ENCODE data around the gene NOXO1. TPM values are rescaled to one million over a fixed set of nuclear protein-coding genes. Genes with fewer than 3 reads are reported as not detected.
"Not testable (repeated sequence)": the region's sequence is repeated elsewhere in the genome, so short reads cannot be mapped to it uniquely, and the experiment has no call there.

NOXO1 gene
- polyA plus RNA-seq, 1 experiment, result not detected

GRCh38 chr16:2013527-2013926 lies 32.3 kb upstream of the NOXO1 start:
- H3K27ac ChIP-seq (ENCODE audit: low read depth, low read length), result no peak overlapping the region
- H3K27me3 ChIP-seq (ENCODE audit: control insufficient read depth, insufficient read depth, low read length), result no peaks in the 10 kb centered on the region
- no peak for DNase-seq (ENCODE audit: low read depth, low spot score)
- H3K4me3 ChIP-seq (ENCODE audit: low read depth, low read length), result no peak overlapping the region
- TF ChIP-seq CTCF (IDR thresholded peaks at IDR 0.05; ENCODE audit: low read depth, low read length), result no peak
- ChIA-PET POLR2A (no interaction called here), CTCF (interaction anchor here (1.0 to 1.4 kb wide), 2 partner anchors 9 to 127 kb away, joined by 5 to 9 read pairs; no protein-coding TSS in a partner anchor)
- H3K9me3 ChIP-seq (ENCODE audit: control insufficient read depth, insufficient read depth, low read length), result no peaks in the 10 kb centered on the region

- ChIA-PET POLR2A (interaction anchor here (0.6 kb wide), 1 partner anchor 27 kb away, joined by 3 read pairs; no protein-coding TSS in a partner anchor), CTCF (interaction anchor here (0.6 to 1.2 kb wide), 4 partner anchors 11 to 195 kb away, joined by 3 to 9 read pairs (median 3); no protein-coding TSS in a partner anchor)
- DNase-seq (ENCODE audit: low read depth, low spot score); H3K4me3 ChIP-seq (ENCODE audit: low read depth, low read length); H3K9me3 ChIP-seq (ENCODE audit: control insufficient read depth, insufficient read depth, low read length); H3K27me3 ChIP-seq (ENCODE audit: control insufficient read depth, insufficient read depth, low read length); H3K27ac ChIP-seq (ENCODE audit: low read depth, low read length): not testable (repeated sequence)
Observed at GRCh38 chr16:2011726-2012125, 30.5 kb upstream of the NOXO1 start.

- ChIA-PET CTCF (no interaction called here), POLR2A (interaction anchor here (3.0 kb wide), 1 partner anchor 45 kb away, joined by 13 read pairs; the partner anchor contains the start of gene RPS2)
- Histone ChIP-seq H3K4me3 (ENCODE audit: low read depth, low read length) (peak within 1 kb of the TSS; percentile 64), H3K9me3 (ENCODE audit: control insufficient read depth, insufficient read depth, low read length) (no peaks in the 10 kb centered on the region; the same call in 1 of the 2 replicates), H3K27ac (ENCODE audit: low read depth, low read length) (peak within 1 kb of the TSS; percentile 70), H3K27me3 (ENCODE audit: control insufficient read depth, insufficient read depth, low read length) (no peaks in the 10 kb centered on the region)
- no peak for TF ChIP-seq CTCF (IDR thresholded peaks at IDR 0.05; ENCODE audit: low read depth, low read length)
- DNase-seq (ENCODE audit: low read depth, low spot score), result no peak
Observed at GRCh38 chr16:2009791-2010510, 28.7 kb upstream of the NOXO1 start, which contains the start of gene ZNF598. Gene ZNF598 (minus strand): TSS chr16:2009821.

GRCh38 chr16:2009164-2009711 lies 28.0 kb upstream of the NOXO1 start:
- TF ChIP-seq CTCF (IDR thresholded peaks at IDR 0.05; ENCODE audit: low read depth, low read length), result no peak
- peak overlapping the region; percentile 70 for H3K27ac ChIP-seq (ENCODE audit: low read depth, low read length)
- no peaks in the 10 kb centered on the region; the same call in 1 of the 2 replicates for H3K9me3 ChIP-seq (ENCODE audit: control insufficient read depth, insufficient read depth, low read length)
- CTCF ChIA-PET, result interaction anchor here (1.0 to 1.6 kb wide), 3 partner anchors 7 to 131 kb away, joined by 4 to 9 read pairs (median 4); no protein-coding TSS in a partner anchor
- DNase-seq (ENCODE audit: low read depth, low spot score), result no peak
- no peaks in the 10 kb centered on the region for H3K27me3 ChIP-seq (ENCODE audit: control insufficient read depth, insufficient read depth, low read length)
- POLR2A ChIA-PET, result interaction anchor here (3.0 kb wide), 1 partner anchor 44 kb away, joined by 13 read pairs; the partner anchor contains the start of gene RPS2
- peak overlapping the region; percentile 64 for H3K4me3 ChIP-seq (ENCODE audit: low read depth, low read length)

- Histone ChIP-seq H3K27me3 (ENCODE audit: control insufficient read depth, insufficient read depth, low read length) (no peaks in the 10 kb centered on the region), H3K9me3 (ENCODE audit: control insufficient read depth, insufficient read depth, low read length) (no peaks in the 10 kb centered on the region; the same call in 1 of the 2 replicates), H3K4me3 (ENCODE audit: low read depth, low read length) (peak overlapping the region; percentile 64), H3K27ac (ENCODE audit: low read depth, low read length) (peak overlapping the region; percentile 70)
- DNase-seq (ENCODE audit: low read depth, low spot score), result no peak
- CTCF ChIA-PET, result interaction anchor here (1.0 to 1.6 kb wide), 3 partner anchors 8 to 132 kb away, joined by 4 to 9 read pairs (median 4); no protein-coding TSS in a partner anchor
- POLR2A ChIA-PET, result interaction anchor here (1.3 to 3.0 kb wide), 2 partner anchors 44 to 147 kb away, joined by 4 to 13 read pairs; partner anchors contain the start of genes RPS2 and TRAF7
- TF ChIP-seq CTCF (IDR thresholded peaks at IDR 0.05; ENCODE audit: low read depth, low read length), result no peak
Observed at GRCh38 chr16:2008631-2009163, 27.4 kb upstream of the NOXO1 start.

Measured in AG04450 (cell line).